Epithelial cell of proximal tubule (primary cell): ENCODE measurements around the gene RBM33. TPM values are rescaled to one million over a fixed set of nuclear protein-coding genes. Genes with fewer than 3 reads are reported as not detected.

ENCODE experiments used
- DNase-seq: peaks from one replicate; pipeline ENCODE4 v3.0.0-alpha.2; 2011; ENCODE audit warnings: low read depth
- H3K4me3 ChIP-seq: 2 replicates; pipeline ENCODE4 v1.5.1; 2011; ENCODE audit warnings: low read depth, mild to moderate bottlenecking, low read length
- CTCF ChIP-seq: conservative IDR thresholded peaks from 2 replicates; pipeline ENCODE4 v1.5.1; 2012; ENCODE audit warnings: low read depth, mild to moderate bottlenecking, low read length
- total RNA-seq: library from RNA; depleted of rRNA; stranded (reverse); fragments of >200 nt; gene quantifications from 2 replicates; pipeline ENCODE4 v1.2.3, GENCODE V29; 2015

The RBM33 gene
- total RNA-seq, 1 donor from 2014 or later: 18.0 TPM

DNA sequence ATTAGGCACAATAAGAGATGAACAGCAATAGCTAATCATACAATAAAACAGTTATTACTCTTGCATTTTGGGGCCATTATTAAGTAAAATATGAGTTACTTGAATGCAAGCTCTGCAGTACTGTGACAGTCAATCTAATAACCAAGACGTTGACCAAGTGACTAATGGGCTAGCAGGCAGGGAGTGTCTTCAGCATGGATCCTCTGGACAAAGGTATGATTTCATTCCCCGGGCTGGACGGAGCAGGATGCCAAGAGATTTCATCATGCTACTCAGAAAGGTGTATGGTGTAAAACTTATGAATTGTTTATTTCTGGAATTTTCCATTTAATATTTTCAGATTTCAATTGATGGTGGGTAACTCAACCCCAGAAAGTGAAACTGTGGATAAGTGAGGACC, 86.9 kb downstream of the RBM33 start:
- DNase-seq: no peak
- no peak for TF ChIP-seq CTCF

GRCh38 chr7:155731871-155732270, 87.4 kb downstream of the RBM33 start:
- TF ChIP-seq CTCF: no peak
- no peak for DNase-seq
- H3K4me3 ChIP-seq: no peak overlapping the region

More for the DNA sequence above, 86.9 kb downstream of the RBM33 start:
- no peak overlapping the region for H3K4me3 ChIP-seq

DNA sequence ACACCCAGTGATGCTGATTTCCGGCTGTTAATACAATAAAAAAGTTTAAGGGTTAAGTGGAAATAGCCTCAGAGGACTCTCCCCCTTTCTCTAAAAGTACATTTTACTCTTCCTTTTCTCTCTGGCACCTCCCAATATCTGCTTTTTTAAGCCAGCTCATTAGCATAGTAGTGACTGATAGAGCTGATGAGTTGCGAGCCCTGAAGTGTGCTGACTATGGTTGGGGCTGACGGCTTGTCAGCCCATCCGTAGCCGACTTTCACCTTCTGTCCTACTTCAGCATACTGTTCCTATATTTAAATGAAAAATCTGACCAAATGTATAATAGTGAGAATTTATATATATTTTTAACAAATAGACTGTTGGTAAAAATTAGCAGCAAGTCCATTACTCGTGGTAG, 87.8 kb downstream of the RBM33 start:
- no peak for DNase-seq
- no peak for TF ChIP-seq CTCF
- no peak overlapping the region for H3K4me3 ChIP-seq

DNA sequence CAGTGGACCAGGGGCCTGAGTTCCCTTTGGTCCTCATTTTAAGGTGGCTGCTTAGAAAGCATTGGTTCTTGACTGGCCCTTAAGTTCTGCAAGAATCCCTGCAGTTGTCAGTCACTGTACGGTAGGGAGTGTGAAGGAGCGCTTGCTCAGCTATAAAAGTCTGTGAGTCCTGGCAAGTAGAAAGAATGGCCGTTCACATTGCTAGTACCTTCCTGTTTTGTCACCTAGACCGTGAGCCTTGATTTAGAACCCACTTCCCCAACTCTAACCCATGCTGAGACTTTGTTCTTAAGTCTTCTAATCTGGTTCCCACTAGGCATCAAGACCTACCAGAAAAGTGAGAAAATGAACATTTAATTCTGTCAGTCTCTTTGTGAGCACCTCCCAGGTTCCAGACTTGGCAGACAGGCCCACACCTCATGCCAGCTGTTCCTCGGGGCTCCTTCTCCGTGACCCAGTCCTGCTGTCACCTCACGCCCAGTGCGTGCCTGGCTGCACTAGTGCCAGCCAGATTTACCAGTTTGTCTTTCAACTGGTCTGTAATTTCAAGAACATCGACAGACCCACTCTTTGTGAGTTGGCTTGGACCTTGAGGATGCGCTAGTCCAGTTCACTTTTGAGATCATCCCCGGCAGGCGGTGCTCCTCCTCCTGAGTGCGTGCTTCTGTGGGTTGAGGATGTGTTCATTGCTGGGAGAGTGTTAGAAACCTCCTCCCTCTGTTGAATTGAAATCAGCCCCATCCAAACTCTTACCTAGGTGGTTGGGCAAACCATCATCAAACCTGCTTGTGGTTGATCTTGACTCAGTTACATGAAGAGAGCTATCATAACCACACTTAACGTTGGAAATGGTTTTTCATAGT, 89.4 kb downstream of the RBM33 start:
- DNase-seq: no peak
- no peak overlapping the region for H3K4me3 ChIP-seq
- no peak for TF ChIP-seq CTCF

- DNase-seq: no peak
- H3K4me3 ChIP-seq: no peak overlapping the region
- TF ChIP-seq CTCF: no peak
These were observed 90.0 kb downstream of the RBM33 start for GRCh38 chr7:155734445-155734809.

DNA sequence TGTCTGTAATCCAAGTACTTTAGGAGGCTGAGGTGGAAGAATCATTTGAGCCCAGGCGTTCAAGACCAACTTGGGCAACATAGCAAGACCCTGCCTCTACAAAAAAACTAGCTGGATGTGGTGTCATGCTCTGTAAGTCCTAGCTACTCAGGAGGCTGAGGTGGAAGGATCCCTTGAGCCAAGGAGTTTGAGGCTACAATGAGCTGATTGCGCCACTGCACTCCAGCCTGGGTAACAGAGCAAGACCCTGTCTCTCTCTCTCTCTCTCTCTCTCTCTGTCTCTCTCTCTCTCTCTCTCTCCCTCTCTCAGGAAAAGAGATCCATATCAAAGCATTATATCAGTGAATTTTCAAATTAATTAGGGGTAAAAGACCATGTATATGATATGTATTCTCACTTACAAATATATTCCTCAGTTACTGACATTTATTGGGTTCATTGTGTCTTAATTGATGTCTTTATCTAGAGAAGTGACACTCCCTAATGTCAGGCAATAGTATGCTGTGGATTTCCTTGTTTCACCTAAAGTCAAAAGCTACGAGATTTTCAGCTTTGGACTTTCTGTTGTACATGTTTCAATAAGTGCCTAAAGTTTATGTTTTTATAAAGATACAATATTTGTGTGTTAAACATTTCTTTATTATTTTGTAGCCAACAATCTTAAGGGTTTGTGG, 91.1 kb downstream of the RBM33 start:
- H3K4me3 ChIP-seq: no peak overlapping the region
- TF ChIP-seq CTCF: no peak
- DNase-seq: no peak
